ENCODE measurements around the gene PTPRQ. TPM values are rescaled to one million over a fixed set of nuclear protein-coding genes. Genes with fewer than 3 reads are reported as not detected.

PTPRQ gene
- total and polyA plus RNA-seq, 2 of the 8 experiments (the other 6 are each of a cell fraction or from before 2014, with no cell fraction given), result not detected

GRCh38 chr12:80553316-80553715 lies 109.3 kb downstream of the PTPRQ start:
- POLR2A ChIA-PET (ENCODE audit: partially characterized antibody), result no interaction called here
- TF ChIP-seq SUZ12 (IDR thresholded peaks at IDR 0.05; ENCODE audit: low read length) (no peak), EZH2 (IDR thresholded peaks at IDR 0.05; ENCODE audit: low read depth, low read length, severe bottlenecking) (no peak), POLR2AphosphoS5 (IDR thresholded peaks at IDR 0.05; ENCODE audit: low read depth, low read length) (no peak), CBX8 (IDR thresholded peaks at IDR 0.05; ENCODE audit: borderline replicate concordance, low read depth, low read length) (no peak), BRCA1 (IDR thresholded peaks at IDR 0.05; ENCODE audit: low read depth, low read length) (no peak), KDM4A (IDR thresholded peaks at IDR 0.05; ENCODE audit: low read depth, low read length, severe bottlenecking) (no peak), CHD2 (IDR thresholded peaks at IDR 0.05; ENCODE audit: low read length) (no peak), GABPA (IDR thresholded peaks at IDR 0.05; ENCODE audit: borderline replicate concordance, insufficient read depth, low read length) (no peak), RFX5 (IDR thresholded peaks at IDR 0.05; ENCODE audit: borderline replicate concordance, low read depth, low read length) (no peak), BACH1 (IDR thresholded peaks at IDR 0.05; ENCODE audit: low read length) (no peak), JUND (IDR thresholded peaks at IDR 0.05; ENCODE audit: low read length) (no peak), JUN (IDR thresholded peaks at IDR 0.05; ENCODE audit: low read depth, low read length) (no peak), YY1 (IDR thresholded peaks at IDR 0.05; ENCODE audit: low read depth, low read length) (no peak), POLR2A (IDR thresholded peaks at IDR 0.05; ENCODE audit: control extremely low read depth in 1 of 2, low read depth in 2 of 2, low read length in 2 of 2) (no peak), POU5F1 (IDR thresholded peaks at IDR 0.05; ENCODE audit: low read depth, low read length) (no peak), E2F6 (IDR thresholded peaks at IDR 0.05) (no peak)

More at GRCh38 chr12:80553316-80553715, 109.3 kb downstream of the PTPRQ start:
- Histone ChIP-seq H3K36me3 (ENCODE audit: control insufficient read depth in 2 of 4, insufficient read depth in 4 of 4, low read length in 3 of 4) (no peaks in the 10 kb centered on the region), H4K5ac (ENCODE audit: insufficient read length, low read depth, low read length) (no peak overlapping the region), H2BK5ac (ENCODE audit: low read depth, low read length) (no peak overlapping the region), H2BK15ac (ENCODE audit: low read length) (no peak overlapping the region), H2AK5ac (ENCODE audit: low read depth, low read length) (no peak overlapping the region), H4K20me1 (replicated peaks in 1 of 2; ENCODE audit: control insufficient read depth in 1 of 2, insufficient read depth in 2 of 2, low read length in 2 of 2) (no peaks in the 10 kb centered on the region), H3K56ac (replicated peaks; ENCODE audit: insufficient read length, low read depth, low read length) (no peak overlapping the region), H3K14ac (ENCODE audit: insufficient read length) (no peak overlapping the region), H3K79me2 (ENCODE audit: control insufficient read depth in 1 of 2, insufficient read depth in 2 of 2, low read length in 2 of 2) (no peaks in the 10 kb centered on the region), H3K9ac (replicated peaks in 1 of 4; ENCODE audit: extremely low read depth in 1 of 4, low read depth in 3 of 4, low read length in 3 of 4) (no peak overlapping the region), H4K8ac (ENCODE audit: extremely low read depth, insufficient read depth, low read length) (no peak overlapping the region), H2AFZ (ENCODE audit: low read length) (no peak overlapping the region), H3K4ac (replicated peaks; ENCODE audit: insufficient read length, low read depth, low read length) (no peak overlapping the region), H2BK120ac (replicated peaks; ENCODE audit: low read depth, low read length) (no peak overlapping the region), H2BK12ac (ENCODE audit: low read depth, low read length) (no peak overlapping the region), H2BK20ac (ENCODE audit: low read length) (no peak overlapping the region), H3K4me3 (ENCODE audit: extremely low read depth in 1 of 4, insufficient read depth in 2 of 4, low read depth in 3 of 4, low read length in 4 of 4) (no peak overlapping the region), H3K4me2 (ENCODE audit: insufficient read depth in 1 of 2, low read depth in 2 of 2, low read length in 2 of 2) (no peak overlapping the region), H3K9me3 (ENCODE audit: insufficient read depth in 2 of 2, low read depth in 1 of 2, low read length in 1 of 2) (no peaks in the 10 kb centered on the region), H3K27me3 (replicated peaks in 1 of 4; ENCODE audit: control insufficient read depth in 3 of 4, extremely low read depth in 1 of 4, insufficient read depth in 3 of 4, low read length in 3 of 4) (no peaks in the 10 kb centered on the region), H3K18ac (ENCODE audit: extremely low read depth, low read length) (no peak overlapping the region), H3K27ac (ENCODE audit: low read depth, low read length) (no peak overlapping the region), H3K23ac (ENCODE audit: insufficient read length) (no peak overlapping the region), H4K91ac (replicated peaks; ENCODE audit: insufficient read length, low read length) (no peak overlapping the region), H3K23me2 (ENCODE audit: low read depth, low read length) (no peaks in the 10 kb centered on the region), H3K4me1 (replicated peaks in 1 of 4; ENCODE audit: control insufficient read depth in 3 of 4, insufficient read depth in 4 of 4, low read length in 3 of 4) (no peaks in the 10 kb centered on the region), H3K79me1 (ENCODE audit: low read depth, low read length) (no peaks in the 10 kb centered on the region)
- WGBS, 2 experiments (ENCODE audit: extremely low coverage in 1 of 2, insufficient coverage in 1 of 2, insufficient read length in 1 of 2, insufficient replicate concordance in 2 of 2, low coverage in 1 of 2, low lambda C conversion rate in 2 of 2, missing lambda C conversion rate in 1 of 2), result 96% methylated on average over 3 of the region's 3 CpGs; no CpG with 5 or more reads in 1 of the 2 experiments
- CTCF ChIA-PET (ENCODE audit: partially characterized antibody), result interaction anchor here (0.6 to 1.1 kb wide), 2 partner anchors 80 kb away, joined by 3 read pairs; no protein-coding TSS in a partner anchor
- FAIRE-seq (no peak), DNase-seq (ENCODE audit: low read depth in 1 of 2, low spot score in 2 of 2) (no peak)

Data from H1 (cell line).